Measurements from ENCODE around the gene PTPRM.

PTPRM gene

DNA sequence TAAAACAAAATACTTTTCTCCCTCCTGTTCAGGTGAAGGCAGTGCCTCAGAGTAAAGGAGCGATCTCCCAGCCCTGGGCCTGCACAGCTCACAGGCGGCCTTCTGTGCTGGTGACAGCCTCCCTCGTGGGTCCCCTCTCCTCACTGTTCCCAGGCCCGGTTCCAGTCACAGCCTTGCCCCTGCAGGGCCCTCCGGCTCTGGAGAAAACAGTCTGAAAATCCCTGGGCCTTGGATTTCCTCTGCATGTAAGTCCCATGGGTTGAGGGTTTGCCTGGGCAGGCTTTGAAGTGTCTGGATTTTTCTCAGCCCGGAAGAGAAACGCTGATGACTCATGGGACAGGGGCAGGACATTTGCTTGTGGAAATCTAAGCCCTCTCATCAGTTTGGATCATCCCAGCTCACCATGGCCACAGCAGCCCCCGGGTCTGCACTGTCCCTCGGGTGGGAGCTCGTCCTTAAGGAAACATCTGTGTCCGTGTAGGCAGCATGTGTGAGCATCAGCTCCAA is 856.0 kb downstream of the PTPRM start:
- H3K4me3 ChIP-seq (ENCODE audit: low read depth, low read length): no peak overlapping the region
- TF ChIP-seq, protein P1, sequence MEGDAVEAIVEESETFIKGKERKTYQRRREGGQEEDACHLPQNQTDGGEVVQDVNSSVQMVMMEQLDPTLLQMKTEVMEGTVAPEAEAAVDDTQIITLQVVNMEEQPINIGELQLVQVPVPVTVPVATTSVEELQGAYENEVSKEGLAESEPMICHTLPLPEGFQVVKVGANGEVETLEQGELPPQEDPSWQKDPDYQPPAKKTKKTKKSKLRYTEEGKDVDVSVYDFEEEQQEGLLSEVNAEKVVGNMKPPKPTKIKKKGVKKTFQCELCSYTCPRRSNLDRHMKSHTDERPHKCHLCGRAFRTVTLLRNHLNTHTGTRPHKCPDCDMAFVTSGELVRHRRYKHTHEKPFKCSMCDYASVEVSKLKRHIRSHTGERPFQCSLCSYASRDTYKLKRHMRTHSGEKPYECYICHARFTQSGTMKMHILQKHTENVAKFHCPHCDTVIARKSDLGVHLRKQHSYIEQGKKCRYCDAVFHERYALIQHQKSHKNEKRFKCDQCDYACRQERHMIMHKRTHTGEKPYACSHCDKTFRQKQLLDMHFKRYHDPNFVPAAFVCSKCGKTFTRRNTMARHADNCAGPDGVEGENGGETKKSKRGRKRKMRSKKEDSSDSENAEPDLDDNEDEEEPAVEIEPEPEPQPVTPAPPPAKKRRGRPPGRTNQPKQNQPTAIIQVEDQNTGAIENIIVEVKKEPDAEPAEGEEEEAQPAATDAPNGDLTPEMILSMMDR (IDR thresholded peaks at IDR 0.05; ENCODE audit: low read depth, low read length): no peak

DNA sequence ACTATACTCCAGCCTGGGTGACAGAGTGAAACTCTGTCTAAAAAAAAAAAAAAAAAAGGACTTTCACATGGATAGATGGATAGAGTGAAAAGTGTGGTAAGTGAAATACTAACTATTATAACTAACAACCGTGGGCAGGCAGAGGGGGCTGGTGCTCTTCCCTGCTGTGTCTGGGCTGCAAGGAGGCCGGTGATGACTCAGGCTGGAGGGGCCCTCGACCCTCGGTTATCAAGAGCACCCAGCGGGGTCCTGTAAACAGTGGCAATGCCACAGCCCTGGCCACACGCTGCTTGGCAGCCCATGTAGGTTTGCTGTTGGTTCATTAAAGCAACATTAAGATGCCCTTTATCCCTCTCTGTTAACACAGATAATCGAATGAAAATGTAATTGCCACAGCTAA is 857.4 kb downstream of the PTPRM start:
- TF ChIP-seq, protein P1 (IDR thresholded peaks at IDR 0.05; ENCODE audit: low read depth, low read length): no peak
- no peak overlapping the region for H3K4me3 ChIP-seq (ENCODE audit: low read depth, low read length)

DNA sequence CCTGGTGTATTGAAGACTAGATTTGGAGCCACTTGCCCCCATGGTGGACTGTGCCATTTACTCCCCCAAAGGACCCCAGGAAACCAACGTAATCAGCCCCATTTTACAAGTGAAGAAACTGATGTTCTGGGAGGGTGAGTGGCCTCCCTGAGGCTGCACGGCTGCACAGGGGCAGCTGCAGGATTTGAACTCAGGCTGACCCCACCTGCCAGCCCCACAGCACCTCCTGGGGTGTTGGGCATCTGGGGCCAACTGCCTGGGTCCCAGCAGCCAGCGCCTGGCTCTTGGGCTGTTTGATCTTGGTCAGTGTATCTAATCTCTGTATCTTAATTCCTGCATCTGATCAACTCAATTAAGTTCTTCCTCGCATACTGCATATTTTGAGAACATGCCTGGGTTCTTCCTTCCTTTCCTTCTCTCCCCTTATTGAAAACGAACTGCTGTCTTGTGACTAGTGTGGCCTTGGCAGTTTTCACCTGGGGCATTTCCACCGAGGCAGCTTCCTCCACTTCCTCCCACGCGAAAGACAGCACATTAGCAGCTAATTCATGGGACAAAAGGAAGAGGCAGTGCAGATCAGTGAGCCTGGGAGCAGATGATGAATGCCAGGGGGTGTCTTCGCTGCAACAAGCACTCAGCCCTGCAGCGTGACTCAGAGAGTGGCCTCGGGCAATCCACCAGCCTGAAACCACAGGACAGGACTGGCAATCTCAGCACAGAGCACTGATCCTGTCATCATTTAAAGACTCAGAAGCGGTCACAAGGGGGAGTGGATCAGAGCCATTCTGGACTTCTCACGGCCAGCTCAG is 858.0 kb downstream of the PTPRM start:
- TF ChIP-seq, protein P1 (IDR thresholded peaks at IDR 0.05; ENCODE audit: low read depth, low read length): no peak
- no peak overlapping the region for H3K4me3 ChIP-seq (ENCODE audit: low read depth, low read length)

DNA sequence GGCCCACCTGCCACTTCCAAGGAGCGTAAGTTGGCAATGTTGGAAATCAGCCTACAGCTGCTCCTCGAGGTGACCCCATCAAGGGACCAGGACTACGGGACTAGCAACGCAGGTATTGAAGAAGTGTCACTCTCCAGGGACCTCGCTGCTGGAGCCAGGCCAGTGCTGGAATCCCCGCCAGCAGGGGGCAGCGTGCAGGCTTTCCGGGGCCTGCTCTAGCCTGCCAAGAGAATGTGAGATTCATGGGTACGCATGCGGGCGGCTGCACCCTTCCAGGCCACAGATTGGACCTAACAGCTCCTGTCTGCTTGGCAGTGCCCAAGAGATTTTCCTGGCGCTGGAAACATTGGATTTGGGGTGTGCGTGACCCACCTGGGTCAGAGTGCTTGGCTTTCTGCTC is 859.3 kb downstream of the PTPRM start:
- TF ChIP-seq, protein P1 (IDR thresholded peaks at IDR 0.05; ENCODE audit: low read depth, low read length): no peak
- no peak overlapping the region for H3K4me3 ChIP-seq (ENCODE audit: low read depth, low read length)

DNA sequence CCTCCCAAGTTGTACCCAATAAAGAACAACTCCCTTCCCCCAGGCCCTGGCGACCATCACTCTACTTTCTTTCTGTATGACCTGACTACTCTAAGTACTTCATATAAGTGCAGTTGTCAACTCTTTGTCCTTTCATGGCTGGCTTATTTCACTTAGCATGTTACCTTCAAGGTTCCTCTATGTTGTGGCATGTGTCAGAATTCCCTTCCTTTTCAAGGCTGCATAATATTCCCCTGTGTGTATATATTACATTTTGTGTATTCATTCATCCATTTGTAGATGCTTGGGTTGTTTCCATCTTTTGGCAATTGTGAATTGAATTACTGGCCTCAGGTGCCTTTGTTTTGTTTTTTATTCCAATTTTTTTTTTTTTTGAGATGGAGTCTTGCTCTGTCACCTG is 860.2 kb downstream of the PTPRM start:
- TF ChIP-seq, protein P1 (IDR thresholded peaks at IDR 0.05; ENCODE audit: low read depth, low read length): no peak
- H3K4me3 ChIP-seq (ENCODE audit: low read depth, low read length): no peak overlapping the region

DNA sequence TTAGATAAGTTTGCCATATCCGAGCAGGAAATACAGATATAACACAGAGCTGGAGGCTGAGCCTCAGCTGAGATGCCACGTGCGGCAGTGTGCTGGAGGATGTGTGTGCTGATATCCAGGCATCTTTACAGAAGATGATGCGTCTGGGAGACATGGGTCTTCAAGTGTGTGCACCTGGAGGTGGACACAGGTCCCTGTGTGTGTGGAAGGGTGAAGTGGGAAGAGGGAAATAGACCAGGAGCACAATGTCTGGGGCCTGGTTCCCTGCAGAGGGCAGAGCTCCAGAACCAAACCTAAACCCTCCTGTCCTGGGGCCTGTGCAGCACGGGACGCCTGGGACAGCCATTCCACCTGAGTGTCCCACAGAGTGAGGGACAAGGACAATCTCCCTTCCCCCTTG is 861.8 kb downstream of the PTPRM start:
- H3K4me3 ChIP-seq (ENCODE audit: low read depth, low read length): no peak overlapping the region
- TF ChIP-seq, protein P1 (IDR thresholded peaks at IDR 0.05; ENCODE audit: low read depth, low read length): no peak

DNA sequence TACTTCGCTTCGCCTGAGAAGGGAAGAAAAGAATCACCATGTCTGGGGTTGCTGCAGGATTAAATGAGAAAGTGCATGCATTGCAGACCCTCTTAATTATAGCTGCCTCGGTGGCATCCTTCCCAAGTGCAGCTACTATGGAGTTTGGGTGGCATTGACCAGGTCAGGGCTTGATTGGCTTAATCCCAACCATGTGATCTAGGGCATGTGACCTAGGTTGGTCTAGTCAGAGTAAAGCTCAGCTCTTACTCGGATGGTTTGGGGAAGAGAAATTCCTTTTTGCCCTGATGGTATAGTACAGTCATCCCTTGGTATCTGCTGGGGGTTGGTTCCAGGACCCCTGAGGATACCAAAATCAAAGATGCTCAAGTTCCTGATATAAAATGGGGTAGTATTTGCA is 863.9 kb downstream of the PTPRM start:
- no peak overlapping the region for H3K4me3 ChIP-seq (ENCODE audit: low read depth, low read length)
- TF ChIP-seq, protein P1 (IDR thresholded peaks at IDR 0.05; ENCODE audit: low read depth, low read length): no peak

All from WI38 (cell line).